Measurements from ENCODE around the gene PARD3.
A peak's percentile ranks its signal among the peaks of the same experiment; 100 is the strongest.
"Not testable (repeated sequence)": the region's sequence is repeated elsewhere in the genome, so short reads cannot be mapped to it uniquely, and the experiment has no call there.

The PARD3 gene

DNA sequence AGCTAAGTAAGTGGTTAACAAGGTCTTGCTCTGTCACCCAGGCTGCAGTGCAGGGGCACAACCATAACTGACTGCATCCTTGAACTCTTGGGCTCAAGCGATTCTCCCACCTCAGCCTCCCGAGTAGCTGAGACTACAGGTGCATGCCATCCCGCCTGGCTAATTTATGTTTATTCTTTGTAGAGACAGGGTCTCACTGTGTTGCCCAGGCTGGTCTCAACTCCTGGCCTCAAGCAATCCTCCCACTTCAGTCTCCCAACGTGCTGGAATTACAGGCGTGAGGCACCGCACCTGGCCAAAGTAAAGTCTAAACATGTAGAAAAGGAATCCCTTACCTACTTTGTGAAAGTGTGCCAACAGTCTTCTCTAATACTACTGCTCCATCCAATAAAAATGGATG is 17.9 kb downstream of the PARD3 start:
- DNase-seq (ENCODE audit: low spot score) = no peak

DNA sequence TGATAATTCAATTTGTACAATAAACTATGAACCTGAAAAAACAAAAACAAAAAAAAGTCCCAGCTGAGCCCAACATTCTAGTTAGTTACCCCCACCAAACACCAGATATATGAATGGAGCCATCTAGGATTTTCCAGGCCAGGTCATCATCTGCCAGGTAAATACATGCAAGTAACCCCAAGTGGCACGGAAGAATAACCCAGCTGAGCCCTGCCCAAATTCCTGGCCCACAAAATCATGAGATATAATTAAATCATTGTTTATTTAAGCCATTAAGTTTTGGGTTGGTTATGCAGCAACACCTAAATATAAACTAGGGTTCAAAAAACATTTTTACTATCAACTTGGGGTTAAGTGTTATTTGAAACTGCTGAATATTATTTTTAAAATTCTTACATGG is 19.0 kb downstream of the PARD3 start:
- no peak for DNase-seq (ENCODE audit: low spot score)

DNA sequence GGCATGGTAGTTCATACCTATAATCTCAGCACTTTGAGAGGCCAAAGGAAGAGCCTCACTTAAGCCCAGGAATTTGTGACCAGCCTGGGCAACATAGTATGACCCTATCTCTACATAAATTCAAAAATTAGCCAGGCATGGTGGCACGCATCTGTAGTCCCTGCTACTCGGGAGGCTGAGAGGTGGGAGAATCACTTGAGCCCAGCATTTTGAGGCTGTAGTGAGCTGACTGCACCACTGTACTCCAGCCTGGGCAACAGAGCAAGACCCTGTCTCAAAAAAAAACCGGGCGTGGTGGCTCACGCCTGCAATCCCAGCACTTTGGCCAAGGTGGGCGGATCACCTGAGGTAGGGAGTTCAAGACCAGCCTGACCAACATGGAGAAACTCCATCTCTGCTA is 19.8 kb downstream of the PARD3 start:
- DNase-seq (ENCODE audit: low spot score) = no peak

DNA sequence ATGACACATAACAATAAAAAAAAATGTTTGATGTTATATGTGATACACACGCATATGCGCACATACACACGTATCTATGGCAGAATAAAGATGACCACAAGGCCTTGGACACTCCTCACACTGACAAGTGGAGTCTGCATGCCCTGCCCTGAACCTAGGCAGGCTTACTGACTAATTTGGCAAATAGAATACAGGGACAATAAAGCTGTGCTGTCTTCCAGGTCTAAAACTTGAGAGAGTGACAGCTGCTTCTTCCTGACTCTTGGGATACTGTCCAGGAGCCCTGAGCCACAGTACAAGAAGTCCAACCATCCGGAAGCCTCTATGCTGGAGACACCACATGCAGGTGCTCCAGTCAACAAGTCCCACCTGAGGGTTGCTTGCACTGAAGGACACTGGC is 20.3 kb downstream of the PARD3 start:
- DNase-seq (ENCODE audit: low spot score) = no peak

DNA sequence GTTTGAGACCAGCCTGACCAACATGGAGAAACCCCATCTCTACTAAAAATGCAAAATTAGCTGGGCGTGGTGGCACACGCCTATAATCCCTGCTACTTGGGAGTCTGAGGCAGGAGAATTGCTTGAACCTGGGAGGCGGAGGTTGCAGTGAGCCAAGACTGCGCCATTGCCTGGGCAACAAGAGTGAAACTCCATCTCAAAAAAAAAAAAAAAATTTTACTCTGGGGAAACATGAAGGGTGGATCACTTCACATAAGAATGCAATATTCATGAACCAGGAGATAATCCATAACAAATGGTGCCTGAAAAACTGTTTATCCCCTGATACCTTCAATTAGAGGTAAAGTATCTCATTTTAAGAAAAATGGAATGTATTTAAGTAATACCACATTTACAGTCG is 21.5 kb downstream of the PARD3 start:
- not testable (repeated sequence) for DNase-seq (ENCODE audit: low spot score)

DNA sequence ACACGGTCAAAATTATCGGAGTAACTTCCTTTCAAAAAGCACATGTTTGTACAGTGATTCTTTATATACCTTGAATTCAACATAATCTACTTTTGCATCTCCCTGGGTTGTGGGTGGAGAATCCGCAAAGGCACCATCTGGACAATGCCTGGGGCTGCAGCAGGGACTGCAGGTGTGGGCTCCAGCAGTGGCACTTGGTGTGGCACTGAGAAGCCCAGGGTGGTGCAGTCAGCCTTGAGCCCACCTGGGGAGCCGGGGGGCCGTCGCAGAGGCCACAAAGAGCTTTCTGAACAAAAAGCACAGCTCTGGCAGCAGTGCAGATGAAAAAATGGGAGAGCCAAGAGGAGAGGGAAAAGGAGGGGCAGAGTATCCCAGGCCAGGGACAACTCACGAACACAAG is 22.2 kb downstream of the PARD3 start:
- DNase-seq (ENCODE audit: low spot score) = no peak

DNA sequence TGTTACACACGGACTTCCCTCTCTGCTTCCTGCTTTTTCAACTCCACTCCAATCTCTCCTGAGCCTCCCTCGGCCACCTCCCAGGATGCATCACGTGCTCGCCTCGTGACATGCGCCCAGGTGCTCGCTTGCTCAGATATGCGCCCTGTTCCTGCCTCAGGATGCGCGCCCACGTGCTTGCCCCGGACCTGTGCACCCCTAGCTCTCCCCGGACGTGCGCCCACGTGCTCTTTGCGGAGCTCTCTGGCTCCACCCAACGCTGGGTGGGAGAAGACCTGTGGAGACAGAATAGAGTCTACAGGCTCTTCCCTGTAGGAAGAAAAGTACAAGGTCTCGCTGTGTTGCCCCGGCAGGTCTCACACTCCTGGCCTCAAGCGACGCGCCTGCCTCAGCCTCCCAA is 23.1 kb downstream of the PARD3 start:
- no peak for DNase-seq (ENCODE audit: low spot score)

DNA sequence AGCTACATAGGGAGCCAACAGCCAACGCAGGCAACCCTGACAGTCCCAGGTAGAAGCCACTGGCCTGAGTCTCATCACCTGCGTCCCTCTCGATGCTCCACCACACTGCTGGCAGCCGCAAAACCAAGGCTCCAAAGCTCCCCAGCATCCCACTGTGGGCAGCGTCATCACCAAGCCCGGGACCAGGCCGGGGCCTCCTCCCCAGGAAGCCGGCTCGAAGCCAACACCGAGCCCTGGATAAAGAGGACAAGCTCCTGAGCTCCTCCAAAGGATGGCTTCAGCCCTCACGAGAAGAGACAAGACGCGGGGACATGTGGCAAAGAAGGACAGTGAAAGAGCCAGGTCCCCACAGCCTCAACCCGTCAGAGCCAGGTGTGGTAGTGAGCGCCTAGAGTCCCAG is 23.9 kb downstream of the PARD3 start:
- DNase-seq (ENCODE audit: low spot score) = no peak

DNA sequence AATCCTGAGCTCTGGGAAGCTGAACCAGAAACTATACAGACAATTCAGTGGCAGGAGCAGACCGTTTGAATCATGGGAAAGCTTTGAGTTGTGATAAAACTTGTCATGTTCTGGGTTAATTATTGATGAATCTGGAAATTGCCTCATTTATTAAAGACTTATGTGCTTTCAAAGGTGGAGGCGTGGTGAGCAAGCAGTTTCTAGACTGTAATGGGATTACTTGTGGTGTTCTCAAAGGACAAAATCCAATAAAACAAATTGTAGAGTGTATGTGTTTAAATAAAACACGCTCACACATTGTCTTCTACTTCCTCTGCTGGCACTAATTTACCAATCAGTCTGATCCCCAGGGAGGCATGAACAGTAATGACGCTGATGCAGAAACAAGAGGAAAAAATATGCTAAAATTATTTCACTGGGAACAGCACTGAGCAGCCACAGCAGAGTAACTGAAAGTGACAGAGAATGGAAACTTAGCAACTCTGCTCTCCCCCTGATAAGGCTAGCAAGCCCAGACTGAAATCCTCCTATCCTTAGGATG is 25.1 kb downstream of the PARD3 start:
- no peak for DNase-seq (ENCODE audit: low spot score)

DNA sequence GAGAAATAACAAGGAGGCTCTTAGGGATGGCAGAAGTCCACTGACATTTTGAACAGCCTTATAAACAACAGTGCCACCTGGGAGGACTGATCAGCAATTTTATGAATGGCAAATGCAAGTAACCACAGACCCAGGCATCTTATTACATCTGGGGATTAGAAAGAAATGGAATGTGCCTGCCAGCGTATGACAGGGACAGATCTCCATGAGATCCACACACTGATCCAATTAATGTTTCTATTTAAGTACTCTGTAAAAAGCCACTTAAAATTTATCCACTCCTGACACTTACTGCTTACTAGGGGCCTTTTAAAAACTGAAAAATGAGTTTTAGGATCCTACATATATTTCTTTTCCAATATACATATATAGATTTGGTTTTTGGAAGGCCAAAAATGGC is 28.6 kb downstream of the PARD3 start:
- DNase-seq (ENCODE audit: low spot score) = no peak

DNA sequence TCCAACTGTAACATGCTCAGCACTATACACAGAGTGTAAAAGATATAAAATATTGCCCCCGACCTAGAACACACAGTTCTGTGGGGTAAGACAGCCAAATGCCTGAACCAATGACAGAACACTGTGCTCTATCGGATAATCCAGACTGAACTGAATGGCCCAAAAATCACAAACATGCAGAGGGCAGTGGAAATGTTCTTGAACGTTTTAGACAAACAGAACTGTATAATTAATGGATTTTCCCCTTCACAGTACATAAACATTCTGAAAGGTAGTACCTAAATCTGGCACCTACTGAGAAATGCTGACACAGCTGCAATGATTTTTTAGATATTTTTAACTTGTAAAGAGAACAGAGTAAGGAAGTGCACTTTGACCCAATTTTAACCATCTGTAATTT is 33.4 kb downstream of the PARD3 start:
- DNase-seq (ENCODE audit: low spot score) = no peak

DNA sequence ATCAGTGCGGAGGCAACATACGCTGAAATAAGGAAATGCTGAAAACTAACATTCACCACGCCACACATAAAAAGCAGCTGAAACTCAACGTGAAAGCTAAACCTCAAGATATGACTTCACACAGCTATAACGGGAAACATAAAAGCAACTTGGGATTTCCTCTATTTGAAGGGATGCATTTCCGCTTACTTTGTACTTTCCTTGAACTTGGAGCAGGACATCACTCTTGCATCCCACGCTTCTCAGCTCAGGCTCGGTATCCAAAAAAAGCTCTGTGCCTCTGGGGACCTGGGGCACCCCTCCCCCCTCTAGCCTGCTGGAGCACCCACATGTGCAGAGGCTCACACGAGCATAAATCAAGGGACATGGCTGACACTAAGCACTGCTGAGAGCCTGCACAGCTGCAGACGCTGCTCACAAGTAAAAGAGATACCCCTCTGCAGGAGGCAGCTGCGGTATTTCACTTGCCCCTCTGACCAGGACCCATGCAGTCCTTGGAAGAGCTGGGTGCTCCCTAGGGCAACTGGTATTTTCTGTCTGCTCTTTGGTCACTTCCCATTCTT is 34.2 kb downstream of the PARD3 start:
- DNase-seq (ENCODE audit: low spot score) = peak; percentile 45

DNA sequence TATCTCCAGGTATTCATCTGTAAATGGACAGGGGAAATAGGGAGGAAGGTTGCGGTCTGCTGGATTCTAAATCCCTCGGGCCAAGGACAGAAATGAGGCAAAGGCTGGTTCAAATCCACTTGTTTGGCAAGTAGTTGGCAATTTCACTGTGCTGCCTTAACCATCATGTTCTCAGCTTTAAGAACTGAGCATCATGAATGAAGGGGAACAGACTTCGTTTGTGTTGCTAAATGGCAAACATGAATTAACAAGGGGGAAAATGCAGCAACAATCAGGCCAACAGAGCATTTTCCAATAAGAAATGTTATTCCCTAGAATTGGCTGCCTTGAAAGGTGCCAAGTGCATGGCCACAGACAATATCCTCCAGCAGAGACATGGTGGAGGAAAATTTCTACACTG is 36.9 kb downstream of the PARD3 start:
- DNase-seq (ENCODE audit: low spot score) = no peak

DNA sequence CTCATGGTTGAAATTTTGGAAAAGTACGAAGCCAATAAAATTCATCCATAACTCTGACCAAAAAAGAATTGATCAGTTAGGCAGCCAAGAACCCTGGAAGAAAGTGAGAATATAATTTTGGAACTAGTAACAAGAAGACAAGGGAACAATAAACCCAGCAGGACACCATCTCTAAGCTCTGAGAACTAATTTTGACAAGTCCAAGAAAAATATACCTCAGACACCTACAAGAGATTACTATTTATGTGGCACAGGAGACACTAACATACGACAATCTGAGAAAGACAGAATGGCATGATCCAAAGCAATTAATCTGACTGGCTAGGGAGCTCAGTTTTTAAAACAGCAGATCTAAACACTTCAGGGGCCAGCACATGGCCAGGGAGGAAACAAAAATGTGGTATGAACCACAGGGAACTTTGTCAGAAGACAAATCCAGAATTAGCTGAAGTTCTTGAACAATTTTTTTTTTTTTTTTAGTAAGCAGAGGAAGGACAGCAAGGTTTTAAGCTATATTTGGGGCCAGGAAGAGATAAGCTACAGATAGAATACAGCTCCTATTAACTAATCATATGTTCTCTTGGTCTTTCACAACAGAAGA is 38.9 kb downstream of the PARD3 start:
- no peak for DNase-seq (ENCODE audit: low spot score)

DNA sequence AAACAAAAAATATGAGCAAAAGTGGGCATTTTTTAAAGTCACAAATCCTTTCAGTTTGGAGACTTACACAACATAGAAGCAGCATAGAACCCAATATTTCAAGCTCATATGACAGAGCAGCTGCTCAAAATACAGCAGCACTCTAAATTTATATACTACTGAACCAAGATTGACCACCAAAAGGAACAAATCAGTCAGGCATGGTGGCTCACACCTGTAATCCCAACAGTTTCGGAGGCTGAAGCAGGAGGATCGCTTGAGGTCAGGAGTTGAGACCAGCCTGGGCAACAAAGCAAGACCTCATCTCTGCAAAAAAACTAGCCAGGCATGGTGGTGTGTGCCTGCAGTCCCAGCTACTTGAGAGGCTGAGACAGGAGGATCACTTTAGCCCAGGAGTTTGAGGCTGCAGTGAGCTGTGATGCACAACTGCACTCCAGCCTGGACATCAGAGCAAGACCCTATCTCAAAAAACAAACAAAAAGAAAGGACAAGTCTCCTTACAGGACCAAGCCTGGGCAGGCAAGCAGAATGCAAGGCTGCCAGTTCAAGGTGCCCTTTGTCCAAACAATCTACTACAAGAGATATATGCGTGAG is 40.0 kb downstream of the PARD3 start:
- DNase-seq (ENCODE audit: low spot score) = no peak

DNA sequence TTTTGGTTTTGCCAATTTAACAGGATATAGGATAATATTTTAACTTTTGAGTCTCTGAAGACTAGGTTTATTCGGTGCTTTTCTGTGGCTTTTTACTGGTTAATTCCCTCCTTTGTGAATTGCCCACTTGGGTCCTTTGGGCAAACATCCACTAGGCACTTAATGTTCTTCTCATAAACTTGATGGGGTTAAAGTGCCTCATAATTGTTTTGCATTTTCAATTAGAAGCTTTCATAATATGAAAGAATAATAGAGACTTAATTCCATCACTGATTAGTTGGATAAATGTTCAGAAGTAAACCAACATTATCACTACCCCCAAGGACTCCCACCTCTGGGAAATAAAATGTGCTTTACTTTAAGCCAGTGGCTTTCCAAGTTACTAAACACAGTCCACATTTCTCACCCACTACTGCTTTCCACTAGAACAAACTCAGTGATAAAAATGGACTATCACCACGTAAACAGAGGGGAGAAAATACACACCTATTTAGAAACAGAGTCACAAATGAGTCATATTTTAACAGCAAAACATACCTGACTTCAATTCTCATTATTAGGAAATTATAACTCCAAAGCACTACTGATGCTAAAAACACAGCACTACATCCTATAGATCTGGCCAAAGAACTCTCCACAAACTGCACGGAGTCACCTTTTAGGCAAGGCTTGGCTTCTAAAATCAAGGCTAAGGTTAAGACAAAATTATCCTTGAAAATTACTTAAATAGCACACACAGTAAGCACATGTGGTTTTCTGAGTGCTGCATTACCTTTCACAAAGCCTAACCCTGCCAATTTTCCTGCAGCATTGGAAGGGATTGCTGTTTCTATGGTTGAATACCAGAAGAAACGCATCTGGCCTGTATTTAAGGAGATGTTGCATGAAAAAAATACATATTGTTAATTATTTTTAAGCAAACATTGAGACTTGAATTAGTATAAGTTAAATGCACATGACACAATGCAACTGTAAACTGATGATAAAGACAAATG is 41.2 kb downstream of the PARD3 start:
- DNase-seq (ENCODE audit: low spot score) = no peak

DNA sequence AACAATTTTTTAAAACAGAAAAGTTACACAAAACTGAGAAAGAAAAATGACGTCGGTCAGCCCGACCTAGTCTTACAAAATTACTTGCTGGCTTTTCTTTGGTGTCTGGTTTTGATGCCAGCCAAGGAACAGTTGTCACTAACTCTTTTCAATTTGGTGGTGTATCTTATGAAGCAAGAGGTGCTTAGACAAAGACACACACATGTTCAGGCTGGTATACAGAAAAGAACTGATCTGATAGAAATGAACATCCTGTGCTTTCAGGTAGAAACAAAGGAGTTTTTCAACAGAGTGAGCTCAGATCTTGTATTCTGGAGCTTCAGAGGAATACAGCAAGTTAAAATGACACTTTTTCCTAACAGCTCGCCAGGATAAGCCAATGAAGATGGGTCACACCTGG is 43.6 kb downstream of the PARD3 start:
- DNase-seq (ENCODE audit: low spot score) = no peak

DNA sequence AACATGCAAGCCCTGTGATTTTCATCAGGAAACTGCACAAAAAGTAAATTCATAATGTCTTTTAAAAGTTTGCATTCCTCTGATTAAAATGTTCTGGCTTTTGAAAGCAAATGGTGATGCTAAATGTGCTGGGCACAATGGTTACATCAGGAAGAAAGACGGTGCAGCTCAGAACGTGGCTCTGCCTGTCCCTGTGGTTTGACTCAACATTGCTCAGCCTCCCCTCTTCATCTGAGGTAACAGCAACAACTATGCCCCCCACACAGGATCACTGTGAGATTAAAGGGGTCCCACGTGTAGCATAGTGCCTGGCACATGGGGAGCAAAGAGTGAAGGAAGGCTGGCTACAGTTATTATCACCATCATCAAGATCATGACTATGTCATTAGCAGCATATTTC is 44.0 kb downstream of the PARD3 start:
- no peak for DNase-seq (ENCODE audit: low spot score)

DNA sequence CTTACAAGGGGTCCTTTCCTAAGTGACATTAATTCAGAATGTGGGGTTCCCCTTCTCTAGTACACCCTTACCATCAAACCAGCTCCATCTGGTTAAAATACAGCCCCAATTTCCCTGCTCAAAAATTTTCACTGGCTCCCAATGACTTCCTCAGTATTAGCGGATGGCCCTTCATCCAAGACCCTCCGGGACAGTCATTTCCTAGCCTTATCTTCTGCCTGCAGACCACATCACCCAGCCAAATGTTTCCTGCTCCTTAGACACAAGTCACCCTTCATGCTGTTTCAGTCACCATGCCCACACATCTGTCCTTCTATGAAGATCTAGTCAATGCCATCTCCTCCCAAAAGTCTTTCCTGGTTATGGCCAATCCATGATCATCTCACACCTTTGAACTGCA is 45.2 kb downstream of the PARD3 start:
- no peak for DNase-seq (ENCODE audit: low spot score)

DNA sequence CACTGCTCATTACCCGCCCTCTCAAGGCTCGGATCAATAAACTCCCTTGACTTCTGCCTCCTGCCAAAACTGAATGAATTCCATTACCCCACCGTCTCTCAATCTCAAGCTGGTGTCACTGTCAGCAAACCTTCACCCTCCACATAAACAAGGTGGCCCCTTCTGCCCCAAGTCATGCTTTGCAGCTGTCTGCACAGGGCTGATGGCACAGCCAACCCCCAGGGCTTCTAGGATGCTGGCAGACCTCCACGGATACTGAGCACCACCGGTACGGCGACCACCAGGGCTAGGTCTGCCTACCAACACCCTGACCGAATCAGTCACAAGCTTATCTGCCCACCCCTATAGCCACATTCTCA is 46.1 kb downstream of the PARD3 start:
- no peak for DNase-seq (ENCODE audit: low spot score)

DNA sequence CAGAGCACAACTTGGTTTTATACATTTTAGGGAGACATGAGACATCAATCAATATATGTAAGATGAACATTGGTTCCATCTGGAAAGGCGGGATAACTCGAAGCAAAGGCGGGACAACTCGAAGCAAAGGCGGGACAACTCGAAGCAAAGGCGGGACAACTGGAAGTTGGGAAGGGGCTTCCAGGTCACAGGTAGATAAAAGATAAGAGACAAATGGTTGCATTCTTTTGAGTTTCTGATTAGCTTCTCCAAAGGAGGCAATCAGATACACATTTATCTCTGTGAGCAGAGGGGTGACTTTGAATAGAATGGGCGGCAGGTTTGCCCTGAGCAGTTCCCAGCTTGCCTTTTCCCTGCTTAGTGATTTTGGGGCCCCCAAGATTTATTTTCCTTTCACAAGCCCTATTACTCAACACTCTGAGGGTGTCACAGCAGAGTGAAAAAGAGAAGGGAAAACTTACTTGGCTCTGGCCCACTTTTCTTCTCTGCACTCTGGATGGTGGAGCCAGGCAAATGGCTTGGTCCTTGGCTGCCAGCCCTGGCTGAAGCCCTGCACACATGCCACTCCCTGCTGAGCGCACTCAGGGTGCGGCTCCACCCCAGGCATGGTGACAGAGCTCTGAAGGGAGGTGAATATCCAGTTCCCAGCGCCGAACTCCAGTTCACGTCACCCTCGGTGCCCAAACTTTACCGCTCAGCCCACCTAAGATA is 46.7 kb downstream of the PARD3 start:
- no peak for DNase-seq (ENCODE audit: low spot score)
